ENCODE measurements around the gene BCL7C. TPM values are rescaled to one million over a fixed set of nuclear protein-coding genes. Genes with fewer than 3 reads are reported as not detected.

Gene BCL7C
- total and polyA plus RNA-seq, 7 donors: 13.9 to 40.9 (median 18.1) TPM

- ATAC-seq (no peak), DNase-seq (no peak)
- H3K27ac ChIP-seq: no peak overlapping the region
- TF ChIP-seq CTCF (IDR thresholded peaks at IDR 0.05): no peak
- no peaks in the 10 kb centered on the region for H3K36me3 ChIP-seq (ENCODE audit: insufficient read depth in 1 of 2, low read depth in 1 of 2)
- H3K27me3 ChIP-seq (ENCODE audit: insufficient read depth in 3 of 3, low read length in 2 of 3): no peaks in the 10 kb centered on the region
- 61 to 79% (median 73%) methylated on average over 1 of the region's 1 CpG for WGBS, 3 donors
- H3K4me1 ChIP-seq: peaks cover 4% of the 10 kb centered on the region
- intact Hi-C loops (cut with DNase I): no loop called here
- H3K4me3 ChIP-seq: no peak overlapping the region
- no peaks in the 10 kb centered on the region for H3K9me3 ChIP-seq
These were observed 43.6 kb downstream of the BCL7C start for GRCh38 chr16:30850246-30850645.

DNA sequence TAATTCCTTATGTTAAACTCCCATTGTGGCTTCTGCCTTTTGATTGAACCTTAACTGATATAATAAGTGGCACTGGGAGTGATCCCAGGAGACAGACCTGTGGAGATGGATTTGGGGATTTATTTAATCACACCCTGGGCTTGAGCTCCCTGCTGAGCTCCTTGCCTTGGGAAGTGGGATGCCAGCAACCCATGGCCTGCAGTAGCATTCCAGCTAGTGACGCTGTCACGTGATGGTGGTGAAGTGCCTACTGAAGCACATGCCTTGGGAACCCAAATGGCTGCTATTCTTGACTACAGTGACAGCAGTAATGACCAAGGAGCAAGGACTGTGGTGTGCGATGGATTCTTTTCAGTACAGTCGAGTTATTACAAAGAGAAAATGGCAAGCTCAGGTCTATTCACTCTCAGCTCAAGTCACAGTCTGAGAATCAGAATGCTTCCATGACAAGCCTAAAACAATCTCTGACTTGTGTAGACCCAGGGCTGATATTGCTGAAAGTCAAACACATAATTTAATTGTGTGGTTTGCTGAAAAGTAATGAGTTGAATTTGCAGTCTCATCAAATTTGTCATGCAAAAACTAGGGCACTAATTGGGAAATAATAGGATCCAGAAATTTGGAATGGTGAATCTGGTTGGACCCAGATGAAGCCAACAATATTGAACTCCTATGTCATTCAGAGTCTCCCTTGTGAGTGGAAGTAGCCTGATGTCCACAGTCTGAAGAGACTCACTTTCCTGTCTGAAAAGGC is 47.1 kb downstream of the BCL7C start:
- intact Hi-C loops (cut with DNase I): no loop called here
- H3K4me3 ChIP-seq: no peak overlapping the region
- no peak for TF ChIP-seq CTCF (IDR thresholded peaks at IDR 0.05)
- DNase-seq (no peak), ATAC-seq (peak in 3 of 4 donors; percentile 50 to 55 (median 52))
- 64 to 76% (median 65%) methylated on average over 4 of the region's 4 CpGs for WGBS, 3 donors
- H3K9me3 ChIP-seq: no peaks in the 10 kb centered on the region
- no peaks in the 10 kb centered on the region for H3K36me3 ChIP-seq (ENCODE audit: insufficient read depth in 1 of 2, low read depth in 1 of 2)
- no peaks in the 10 kb centered on the region for H3K27me3 ChIP-seq (ENCODE audit: insufficient read depth in 3 of 3, low read length in 2 of 3)
- peak overlapping the region; percentile 50 for H3K27ac ChIP-seq
- peaks cover 10% of the 10 kb centered on the region for H3K4me1 ChIP-seq

DNA sequence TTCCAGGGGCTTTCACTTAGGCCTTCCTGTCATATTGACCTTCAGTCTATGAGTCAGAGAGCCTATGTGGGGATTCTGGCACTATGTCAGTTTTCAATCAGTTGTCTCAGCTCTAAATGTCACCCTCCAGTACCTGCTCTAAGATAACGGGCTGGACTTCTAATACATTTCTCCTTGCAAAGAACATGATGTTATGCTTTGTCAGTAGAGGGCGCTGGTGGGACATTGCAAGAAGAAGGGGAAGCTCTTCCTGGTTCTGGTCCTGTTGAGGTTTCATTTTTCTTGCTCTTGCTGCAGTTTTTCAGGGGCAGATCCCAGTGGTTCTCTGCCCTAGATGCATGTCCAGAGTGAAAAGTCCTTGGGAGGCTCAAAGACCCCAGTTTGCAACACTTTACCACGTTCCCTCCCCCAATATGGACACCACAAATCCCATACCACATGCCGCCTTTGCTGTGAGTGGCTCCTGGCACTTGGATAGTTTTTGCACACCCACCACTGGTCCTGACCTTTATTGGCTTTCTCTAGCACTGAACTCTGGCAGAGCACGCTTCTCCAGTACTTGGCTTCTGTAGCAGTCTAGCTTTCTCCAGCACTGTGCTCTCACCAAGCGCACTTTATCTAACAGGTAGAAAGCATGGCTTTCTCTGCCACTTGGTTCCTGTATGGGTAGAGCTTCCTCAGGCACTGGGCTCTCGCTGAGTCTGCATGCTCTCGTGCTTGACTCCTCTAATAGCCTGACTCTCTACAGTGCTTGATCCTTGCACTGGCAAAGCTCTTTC is 49.0 kb downstream of the BCL7C start:
- Histone ChIP-seq H3K27ac (peak overlapping the region; percentile 58), H3K9me3 (no peaks in the 10 kb centered on the region), H3K4me3 (peak overlapping the region; percentile 53), H3K27me3 (ENCODE audit: insufficient read depth in 3 of 3, low read length in 2 of 3) (no peaks in the 10 kb centered on the region), H3K36me3 (ENCODE audit: insufficient read depth in 1 of 2, low read depth in 1 of 2) (no peaks in the 10 kb centered on the region), H3K4me1 (peaks cover 10% of the 10 kb centered on the region)
- intact Hi-C loops (cut with DNase I): loop anchor here (1.0 to 5.0 kb wide), 3 partner anchors 32 to 76 kb away; no protein-coding TSS in a partner anchor
- peak; percentile 85 for TF ChIP-seq CTCF (IDR thresholded peaks at IDR 0.05)
- DNase-seq (peak; percentile 35 to 68), ATAC-seq (peak; percentile 82 to 97 (median 85))
- WGBS, 3 donors: 17 to 23% (median 17%) methylated on average over 8 of the region's 8 CpGs

DNA sequence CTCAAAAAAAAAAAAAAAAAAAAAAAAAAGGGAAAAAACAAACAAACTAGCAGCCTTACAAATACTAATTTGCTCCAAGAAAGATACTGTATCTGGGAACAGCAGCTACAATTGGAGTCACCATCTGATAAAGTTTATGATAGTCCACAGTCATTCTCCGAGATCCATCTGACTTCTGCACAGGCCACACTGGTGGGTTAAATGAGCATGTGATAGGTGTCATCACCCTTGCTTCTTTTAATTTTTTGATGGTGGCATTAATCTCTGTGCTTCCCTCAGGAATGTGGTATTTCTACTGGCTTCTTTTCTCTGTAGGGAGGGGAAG is 49.6 kb downstream of the BCL7C start:
- peaks cover 10% of the 10 kb centered on the region for H3K4me1 ChIP-seq
- ATAC-seq (no peak), DNase-seq (no peak)
- 91 to 95% (median 94%) methylated on average over 1 of the region's 1 CpG for WGBS, 3 donors
- no peak for TF ChIP-seq CTCF (IDR thresholded peaks at IDR 0.05)
- no peaks in the 10 kb centered on the region for H3K9me3 ChIP-seq
- intact Hi-C loops (cut with DNase I): loop anchor here (2.0 to 5.0 kb wide), 2 partner anchors 33 to 58 kb away; no protein-coding TSS in a partner anchor
- no peaks in the 10 kb centered on the region for H3K36me3 ChIP-seq (ENCODE audit: insufficient read depth in 1 of 2, low read depth in 1 of 2)
- no peak overlapping the region for H3K27ac ChIP-seq
- H3K4me3 ChIP-seq: no peak overlapping the region
- H3K27me3 ChIP-seq (ENCODE audit: insufficient read depth in 3 of 3, low read length in 2 of 3): no peaks in the 10 kb centered on the region

Data from psoas muscle (tissue), 8 donors.